Thyroid gland (tissue), 4 donors: Measurements from ENCODE around the gene PADI2. TPM values are rescaled to one million over a fixed set of nuclear protein-coding genes. Genes with fewer than 3 reads are reported as not detected.

Experiments used
- DNase-seq, 2 donors: peaks; one replicate each; pipeline ENCODE4 v3.0.0-alpha.2; 2019
- H3K27ac ChIP-seq, 3 donors: fragments of 200-600 bp; sonication (generic); 1 replicate in 2 of 3; 2 replicates in 1 of 3; pipeline ENCODE4 v1.5.1; 2016 to 2019; ENCODE audit warnings: mild to moderate bottlenecking in 1 of 3, moderate library complexity in 1 of 3
- H3K27me3 ChIP-seq: fragments of 200-600 bp; sonication (generic); one replicate; pipeline ENCODE4 v1.5.1; 2019
- H3K36me3 ChIP-seq, 2 donors: fragments of 200-600 bp; sonication (generic); one replicate each; pipeline ENCODE4 v1.5.1; 2016 to 2019
- H3K4me1 ChIP-seq, 2 donors: fragments of 200-600 bp; sonication (generic); one replicate each; pipeline ENCODE4 v1.5.1; 2017 to 2019
- H3K4me3 ChIP-seq, 3 donors: fragments of 200-600 bp; sonication (generic); replicated peaks in 1 of 3; 1 replicate in 2 of 3; 2 replicates in 1 of 3; pipeline ENCODE4 v1.5.1; 2016; ENCODE audit warnings: mild to moderate bottlenecking in 1 of 3
- H3K9me3 ChIP-seq: fragments of 200-600 bp; sonication (generic); one replicate; pipeline ENCODE4 v1.5.1; 2017
- CTCF ChIP-seq, 6 experiments: fragments of 200-600 bp in 3 of 6; fragments of 450-650 bp in 3 of 6; sonication (generic) in 3 of 6; IDR thresholded peaks; one replicate each; pipeline ENCODE4 v1.5.1; 2016 to 2019; ENCODE audit warnings: antibody characterized with exemption in 6 of 6, mild to moderate bottlenecking in 2 of 6, inconsistent platforms in 1 of 6, moderate library complexity in 1 of 6
- POLR2A ChIP-seq, 2 donors: fragments of 450-650 bp; IDR thresholded peaks; one replicate each; pipeline ENCODE4 v1.6.1; 2017; ENCODE audit warnings: antibody characterized with exemption in 2 of 2, mild to moderate bottlenecking in 2 of 2, moderate library complexity in 1 of 2
- WGBS, 2 donors: methylation state at CpG; one replicate each; pipeline ENCODE4 v1.1.5; 2017; 5-methylcytosine and 5-hydroxymethylcytosine counted together
- intact Hi-C: fragments of 100-400 bp; cut with DNase I; formaldehyde crosslinking; loops from one replicate; pipeline ENCODE4 v1.15.1; 2023
- total RNA-seq, 4 donors: library from RNA; depleted of rRNA; stranded (reverse); fragments of >200 nt; gene quantifications; one replicate each; pipeline ENCODE4 v1.2.3, GENCODE V29; 2016

PADI2 gene
- total RNA-seq, 4 donors from 2014 or later = 0.13 to 0.49 (median 0.38) TPM

- Histone ChIP-seq H3K9me3 (no peaks in the 10 kb centered on the region), H3K4me1 (peaks cover 7 to 10% of the 10 kb centered on the region in 2 donors), H3K4me3 (no peak overlapping the region), H3K36me3 (peaks cover 68 to 69% of the 10 kb centered on the region in 2 donors), H3K27ac (no peak overlapping the region), H3K27me3 (no peaks in the 10 kb centered on the region)
- TF ChIP-seq POLR2A (IDR thresholded peaks at IDR 0.05) (no peak), CTCF (IDR thresholded peaks at IDR 0.05) (no peak)
- 66 to 68% methylated on average over 4 of the region's 4 CpGs for WGBS, 2 donors
- intact Hi-C loops = no loop called here
- DNase-seq = no peak
These were observed 96.1 kb downstream of the PADI2 start for GRCh38 chr1:17023102-17023501.

DNA sequence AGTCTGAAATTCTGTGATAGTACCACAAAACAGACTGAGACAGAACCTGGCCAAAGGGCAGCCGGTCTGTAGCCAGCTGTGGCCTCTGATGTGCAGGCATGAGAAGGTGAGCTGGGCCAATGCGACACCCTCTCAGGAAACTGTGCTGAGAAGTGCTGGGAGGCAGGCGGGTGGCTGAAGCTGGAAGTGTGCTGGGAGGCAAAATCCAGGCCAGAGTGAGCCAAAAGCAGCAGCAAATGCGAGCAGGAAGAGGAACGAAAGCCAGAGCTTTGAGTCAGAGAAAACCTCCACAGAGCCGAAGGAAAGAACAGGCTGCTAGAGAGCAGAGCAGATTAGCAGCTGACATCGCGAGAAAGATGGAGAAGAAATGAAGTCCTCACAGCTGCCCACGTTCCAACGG lies 97.4 kb downstream of the PADI2 start:
- H3K9me3 ChIP-seq = no peaks in the 10 kb centered on the region
- TF ChIP-seq CTCF (IDR thresholded peaks at IDR 0.05) = no peak
- TF ChIP-seq POLR2A (IDR thresholded peaks at IDR 0.05) = no peak
- no peak overlapping the region for H3K4me3 ChIP-seq
- intact Hi-C loops = no loop called here
- no peaks in the 10 kb centered on the region for H3K27me3 ChIP-seq
- H3K4me1 ChIP-seq = no peaks in the 10 kb centered on the region
- WGBS, 2 donors = 87 to 95% methylated on average over 10 of the region's 10 CpGs
- no peak overlapping the region for H3K27ac ChIP-seq
- no peak for DNase-seq
- peaks cover 60 to 64% of the 10 kb centered on the region in 2 donors for H3K36me3 ChIP-seq

- Histone ChIP-seq H3K4me1 (no peaks in the 10 kb centered on the region), H3K4me3 (no peak overlapping the region), H3K9me3 (no peaks in the 10 kb centered on the region), H3K27me3 (no peaks in the 10 kb centered on the region), H3K27ac (no peak overlapping the region), H3K36me3 (peaks cover 51 to 57% of the 10 kb centered on the region in 2 donors)
- intact Hi-C loops = no loop called here
- 96 to 100% methylated on average over 2 of the region's 2 CpGs for WGBS, 2 donors
- no peak for TF ChIP-seq CTCF (IDR thresholded peaks at IDR 0.05)
- no peak for TF ChIP-seq POLR2A (IDR thresholded peaks at IDR 0.05)
- no peak for DNase-seq
These were observed 98.7 kb downstream of the PADI2 start for GRCh38 chr1:17020502-17020901.

GRCh38 chr1:17018849-17019248 lies 100.4 kb downstream of the PADI2 start:
- intact Hi-C loops = no loop called here
- H3K27me3 ChIP-seq = no peaks in the 10 kb centered on the region
- no peak overlapping the region for H3K27ac ChIP-seq
- H3K4me1 ChIP-seq = no peaks in the 10 kb centered on the region
- WGBS, 2 donors = 32 to 33% methylated on average over 1 of the region's 1 CpG
- TF ChIP-seq POLR2A (IDR thresholded peaks at IDR 0.05) (no peak), CTCF (IDR thresholded peaks at IDR 0.05) (no peak)
- no peaks in the 10 kb centered on the region for H3K9me3 ChIP-seq
- peaks cover 49 to 50% of the 10 kb centered on the region in 2 donors for H3K36me3 ChIP-seq
- no peak overlapping the region for H3K4me3 ChIP-seq
- DNase-seq = no peak

DNA sequence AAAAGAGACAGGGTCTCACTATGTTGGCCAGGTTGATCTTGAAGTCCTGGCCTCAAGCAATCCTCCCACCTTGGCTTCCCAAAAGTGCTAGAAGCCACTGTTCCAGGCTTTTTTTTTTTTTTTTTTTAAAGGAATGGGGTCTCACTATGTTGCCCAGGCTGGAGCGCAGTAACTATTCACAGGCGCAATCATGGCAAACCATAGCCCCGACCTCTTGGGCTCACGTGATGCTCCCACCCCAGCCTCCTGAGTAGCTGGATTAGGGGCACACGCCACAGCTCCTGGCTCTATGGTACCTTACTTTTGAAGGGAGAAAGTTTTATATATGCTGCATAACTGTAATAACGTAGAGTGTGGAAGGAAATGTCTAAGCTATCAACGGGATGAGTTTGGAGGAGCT lies 101.8 kb downstream of the PADI2 start:
- no peak for TF ChIP-seq POLR2A (IDR thresholded peaks at IDR 0.05)
- TF ChIP-seq CTCF (IDR thresholded peaks at IDR 0.05) = no peak
- Histone ChIP-seq H3K27ac (no peak overlapping the region), H3K27me3 (no peaks in the 10 kb centered on the region), H3K9me3 (no peaks in the 10 kb centered on the region), H3K4me1 (peaks cover 0 to 2% of the 10 kb centered on the region in 2 donors), H3K36me3 (peaks cover 36 to 40% of the 10 kb centered on the region in 2 donors), H3K4me3 (no peak overlapping the region)
- intact Hi-C loops = no loop called here
- WGBS, 2 donors = 97 to 98% methylated on average over 7 of the region's 7 CpGs
- no peak for DNase-seq

Other genes starting within 250 kb of the PADI2 start
- gene RNU1-2, start 223.5 kb downstream of the PADI2 start, total RNA-seq = under 1 TPM; under 0.01 TPM
- gene CROCC, start 197.5 kb downstream of the PADI2 start, total RNA-seq = 10 to 100 TPM; 15.2 to 33.1 (median 22.1) TPM
- 10 to 100 TPM in 2 of 4 donors, 1 to 10 TPM in 2; 1.4 to 21.1 (median 9.1) TPM for gene MFAP2, start 138.8 kb downstream of the PADI2 start, total RNA-seq
- gene ATP13A2, start 107.5 kb downstream of the PADI2 start, total RNA-seq = 10 to 100 TPM; 28.7 to 47.0 (median 35.8) TPM
- 100 to 1,000 TPM; 112 to 162 (median 136) TPM for gene SDHB, start 65.4 kb downstream of the PADI2 start, total RNA-seq
- not detected for gene PADI1, start 85.7 kb upstream of the PADI2 start, total RNA-seq
- not detected for gene PADI3, start 129.6 kb upstream of the PADI2 start, total RNA-seq
- under 1 TPM in 1 of 4 donors, not detected in 3; 0.45 TPM for gene PADI4, start 188.7 kb upstream of the PADI2 start, total RNA-seq